Panc1 (cell line): Measurements from ENCODE around the gene SERPINB1. TPM values are rescaled to one million over a fixed set of nuclear protein-coding genes. Genes with fewer than 3 reads are reported as not detected.
A peak's percentile ranks its signal among the peaks of the same experiment; 100 is the strongest.

Source experiments
- ATAC-seq: fragments of 200-7000 bp; cut with Tn5 transposase; 2 replicates; pipeline ENCODE4 v1.9.1; 2020; ENCODE audit warnings: mild to moderate bottlenecking, moderate library complexity
- BruUV-seq: library from RNA; stranded (reverse); fragments of 400-500 nt; replicated peaks from 2 replicates; lab custom pipeline; 2021; lab: Mats Ljungman, UMichigan
- CTCF ChIA-PET: fragments of 300-600 bp; sonication (Branson Sonifier 250); formaldehyde crosslinking; loops from one replicate; lab custom pipeline; 2022; ENCODE audit warnings: antibody characterized with exemption; lab: Charles Lee
- POLR2A ChIA-PET: fragments of 300-600 bp; sonication (Branson Sonifier 250); formaldehyde crosslinking; loops from one replicate; lab custom pipeline; 2022; ENCODE audit warnings: antibody characterized with exemption; lab: Charles Lee
- DNase-seq: peaks from one replicate; pipeline ENCODE4 v3.0.0-alpha.2; 2010; ENCODE audit warnings: low read depth, low spot score
- H3K27ac ChIP-seq: 2 replicates; pipeline ENCODE4 v1.5.1; 2011; ENCODE audit warnings: mild to moderate bottlenecking, low read length, inconsistent platforms
- H3K27me3 ChIP-seq: fragments of 200-500 bp; sonication (Bioruptor generic); 2 replicates; pipeline ENCODE4 v1.6.0; 2014; ENCODE audit warnings: low read length, inconsistent platforms; ENCODE audit not compliant: control insufficient read depth, insufficient read depth
- H3K36me3 ChIP-seq: fragments of 200-500 bp; sonication (Bioruptor generic); 2 replicates; pipeline ENCODE4 v1.5.1; 2014; ENCODE audit warnings: inconsistent platforms, mild to moderate bottlenecking, low read length, moderate library complexity; ENCODE audit not compliant: control insufficient read depth, insufficient read depth
- H3K4me1 ChIP-seq: 2 replicates; pipeline ENCODE4 v1.5.1; 2011; ENCODE audit warnings: inconsistent platforms, mild to moderate bottlenecking, low read length, moderate library complexity; ENCODE audit not compliant: control insufficient read depth, insufficient read depth
- H3K4me3 ChIP-seq, 2 experiments: 2 replicates each; pipeline ENCODE4 v1.5.1; 2011 to 2012; ENCODE audit warnings: low read depth in 2 of 2, low read length in 2 of 2, mild to moderate bottlenecking in 2 of 2, inconsistent platforms in 1 of 2, moderate library complexity in 1 of 2
- H3K9me3 ChIP-seq: fragments of 200-500 bp; sonication (Bioruptor generic); 2 replicates; pipeline ENCODE4 v1.5.1; 2014; ENCODE audit warnings: low read depth, mild to moderate bottlenecking, inconsistent platforms, low read length, moderate library complexity; ENCODE audit not compliant: control insufficient read depth, insufficient read depth
- CTCF ChIP-seq: fragments of 450-650 bp; IDR thresholded peaks from 2 replicates; pipeline ENCODE4 v1.5.1; 2017; ENCODE audit warnings: mild to moderate bottlenecking
- POLR2AphosphoS5 ChIP-seq: IDR thresholded peaks from 2 replicates; pipeline ENCODE4 v1.6.1; 2012; ENCODE audit warnings: mild to moderate bottlenecking, low read depth, low read length, moderate library complexity
- REST ChIP-seq, 2 experiments: IDR thresholded peaks; 2 replicates each; pipeline ENCODE4 v1.6.1; 2011 to 2012; ENCODE audit warnings: low read depth in 2 of 2, control low read depth in 1 of 2, low read length in 1 of 2, mild to moderate bottlenecking in 1 of 2, moderate library complexity in 1 of 2; ENCODE audit not compliant: insufficient read depth in 1 of 2
- SIN3A ChIP-seq: IDR thresholded peaks from 2 replicates; pipeline ENCODE4 v1.6.1; 2012; ENCODE audit warnings: low read depth, mild to moderate bottlenecking, low read length, moderate library complexity, borderline replicate concordance; ENCODE audit not compliant: insufficient read depth
- TCF7L2 ChIP-seq: IDR thresholded peaks from 2 replicates; pipeline ENCODE4 v1.6.1; 2011; ENCODE audit warnings: mild to moderate bottlenecking, low read depth, low read length, inconsistent platforms
- in situ Hi-C: cut with HindIII; loops from 2 replicates; pipeline ENCODE4 v1.10.0; 2016; ENCODE audit warnings: low sequenced_read_pairs, low pct_unique_long_range_greater_than_20kb
- intact Hi-C: fragments of 100-400 bp; cut with micrococcal nuclease; formaldehyde crosslinking; loops from one replicate; pipeline ENCODE4 v1.10.0; 2022; ENCODE audit not compliant: unreplicated experiment
- total RNA-seq: library from RNA; stranded (reverse); gene quantifications from one replicate; pipeline ENCODE4 v1.2.1, GENCODE V29; 2021; ENCODE audit not compliant: unreplicated experiment

SERPINB1 gene
- total RNA-seq, 1 experiment from 2014 or later, result 40.8 TPM

DNA sequence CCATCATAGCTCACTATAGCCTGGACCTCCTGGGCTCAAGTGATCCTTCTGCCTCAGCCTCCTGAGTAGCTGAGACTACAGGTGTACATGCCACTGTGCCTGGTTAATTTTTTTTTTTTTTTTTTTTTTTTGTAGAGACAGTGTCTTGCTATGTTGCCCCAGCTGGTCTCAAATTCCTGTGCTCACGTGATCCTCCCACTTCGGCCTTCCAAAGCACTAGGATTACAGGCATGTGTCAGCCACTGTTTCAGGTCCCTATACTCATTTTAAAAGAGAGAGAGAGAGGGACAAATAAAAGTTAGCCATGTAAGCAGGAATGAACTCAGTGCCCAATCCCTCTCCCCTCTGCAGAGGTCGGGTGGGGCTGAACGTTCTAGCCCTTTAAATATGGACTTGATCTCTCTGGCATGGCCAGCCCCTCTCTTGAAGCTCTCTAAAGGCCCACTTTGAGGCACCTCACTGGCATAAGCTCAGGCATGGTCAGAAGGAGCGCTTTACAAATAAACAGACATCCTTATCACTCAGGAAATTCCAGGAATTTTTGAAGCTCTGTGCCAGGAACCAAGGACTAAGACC, 9.0 kb upstream of the SERPINB1 start:
- in situ Hi-C loops, result no loop called here
- H3K4me1 ChIP-seq, result peaks cover 37% of the 10 kb centered on the region
- H3K27me3 ChIP-seq, result no peaks in the 10 kb centered on the region
- no peak overlapping the region for H3K4me3 ChIP-seq
- H3K27ac ChIP-seq, result peak overlapping the region; percentile 52
- intact Hi-C loops, result no loop called here
- no peaks in the 10 kb centered on the region for H3K9me3 ChIP-seq
- no peaks in the 10 kb centered on the region for H3K36me3 ChIP-seq
- CTCF ChIA-PET, result interaction anchor here (0.7 kb wide), 1 partner anchor 23 kb away, joined by 4 read pairs; no protein-coding TSS in a partner anchor
- no TSS peak for BruUV-seq
- no peak for DNase-seq
- TF ChIP-seq POLR2AphosphoS5 (no peak), TCF7L2 (no peak), CTCF (no peak), REST (IDR thresholded peaks at IDR 0.05; ENCODE audit: insufficient read depth in 1 of 2, low read depth in 2 of 2, low read length in 1 of 2) (no peak), SIN3A (no peak)
- ATAC-seq, result peak; percentile 31
- POLR2A ChIA-PET, result interaction anchor here (0.6 kb wide), 1 partner anchor 75 kb away, joined by 3 read pairs; no protein-coding TSS in a partner anchor

- no TSS peak for BruUV-seq
- in situ Hi-C loops (no loop called here), intact Hi-C loops (no loop called here)
- ATAC-seq (no peak), DNase-seq (no peak)
- ChIA-PET POLR2A (no interaction called here), CTCF (no interaction called here)
- Histone ChIP-seq H3K9me3 (no peaks in the 10 kb centered on the region), H3K27me3 (no peaks in the 10 kb centered on the region), H3K4me1 (peaks cover 22% of the 10 kb centered on the region), H3K4me3 (no peak overlapping the region), H3K27ac (peak overlapping the region; percentile 11; the same call in 1 of the 2 replicates), H3K36me3 (no peaks in the 10 kb centered on the region)
- TF ChIP-seq REST (IDR thresholded peaks at IDR 0.05; ENCODE audit: insufficient read depth in 1 of 2, low read depth in 2 of 2, low read length in 1 of 2) (no peak), SIN3A (no peak), TCF7L2 (no peak), CTCF (no peak), POLR2AphosphoS5 (no peak)
These were observed 7.2 kb upstream of the SERPINB1 start for GRCh38 chr6:2848851-2849250.
